Pancreas (tissue), 10 donors: ENCODE results near the gene TGM6. TPM values are rescaled to one million over a fixed set of nuclear protein-coding genes. Genes with fewer than 3 reads are reported as not detected.

Experiments used
- ATAC-seq, 4 donors: fragments of 200-7000 bp; cut with Tn5 transposase; one replicate each; pipeline versions ENCODE4 v1.8.0 to v1.9.1; 2020; ENCODE audit warnings: mild to moderate bottlenecking in 4 of 4, moderate library complexity in 4 of 4
- DNase-seq, 6 donors: peaks; one replicate each; pipeline ENCODE4 v3.0.0-alpha.2; 2020
- FAIRE-seq: peaks from 2 replicates; lab custom pipeline; 2012; peaks lifted over from hg19 to GRCh38; lab: Jason Lieb, UNC
- H3K27ac ChIP-seq, 4 donors: fragments of 200-600 bp; sonication (generic); 1 replicate in 3 of 4; 2 replicates in 1 of 4; pipeline versions ENCODE4 v1.5.0 to v1.8.0; 2020
- H3K27me3 ChIP-seq, 4 donors: fragments of 200-600 bp; one replicate each; pipeline ENCODE4 v1.8.0; 2021
- H3K36me3 ChIP-seq, 3 donors: fragments of 200-600 bp; sonication (generic) in 1 of 3; one replicate each; pipeline versions ENCODE4 v1.5.0 to v1.8.0; 2020 to 2021
- H3K4me1 ChIP-seq, 3 donors: fragments of 200-600 bp; one replicate each; pipeline ENCODE4 v1.8.0; 2021
- H3K4me3 ChIP-seq, 4 donors: fragments of 200-600 bp; sonication (generic) in 2 of 4; one replicate each; pipeline versions ENCODE4 v1.5.0 to v1.8.0; 2020 to 2021
- H3K9me3 ChIP-seq, 4 donors: fragments of 200-600 bp; one replicate each; pipeline ENCODE4 v1.8.0; 2021
- CTCF ChIP-seq, 4 donors: fragments of 200-600 bp; sonication (generic) in 3 of 4; IDR thresholded peaks; one replicate each; pipeline versions ENCODE4 v1.5.0 to v1.8.0; 2021; ENCODE audit warnings: antibody characterized with exemption in 4 of 4
- WGBS, 2 donors: extraction: QIAGEN DNeasy Blood & Tissue Kit; methylation state at CpG; one replicate each; pipeline ENCODE4 v1.1.7; 2013; 5-methylcytosine and 5-hydroxymethylcytosine counted together
- intact Hi-C, 3 donors: fragments of 100-400 bp; cut with DNase I; formaldehyde crosslinking; loops; one replicate each; pipeline versions ENCODE4 v1.11.1 to v1.14.2; 2022
- polyA plus RNA-seq, 2 donors: library from polyadenylated mRNA; stranded (reverse); fragments of 200-250 nt; gene quantifications; one replicate each; pipeline ENCODE4 v1.2.3, GENCODE V29; 2013
- total RNA-seq, 6 donors: library from RNA; stranded (reverse); fragmentation: NEBNext Ultra II Directional in 4 of 6; extraction: Animal tissue kit (Norgen Biotek cat#: 25700) in 4 of 6; gene quantifications; one replicate each; pipeline versions ENCODE4 v1.2.1 to v1.2.4, GENCODE V29; 2021 to 2023
- donor health status: healthy with polysubstance abuse.
- donor health status: DM: no; HTN: no; CAD: no; lungs with moderate emphysema.
- donor health status: DM: no; HTN: no; CAD: no.
- donor health status: control.
- donor health status: control.
- donor health status: Bipolar disorder and iron deficiency.
- donor health status: DM: yes; HTN: yes; CAD: no.
- donor health status: DM: no; HTN: no; CAD: no.
- donor health status: DM: no; HTN: no; CAD: no.
- donor health status: DM: yes; HTN: yes; CAD: no.

TGM6 gene
- total and polyA plus RNA-seq, 8 donors: not detected

- 71 to 79% methylated on average over 14 of the region's 14 CpGs for WGBS, 2 donors
- Histone ChIP-seq H3K27ac (no peak overlapping the region), H3K4me3 (no peak overlapping the region), H3K9me3 (no peaks in the 10 kb centered on the region), H3K36me3 (no peaks in the 10 kb centered on the region), H3K4me1 (no peaks in the 10 kb centered on the region), H3K27me3 (no peaks in the 10 kb centered on the region)
- no peak for ATAC-seq
- DNase-seq: no peak
- intact Hi-C loops: no loop called here
- TF ChIP-seq CTCF (IDR thresholded peaks at IDR 0.05): no peak
- no peak for FAIRE-seq
Observed at GRCh38 chr20:2417213-2417541, 36.5 kb downstream of the TGM6 start.

- no peak overlapping the region for H3K4me3 ChIP-seq
- intact Hi-C loops: no loop called here
- no peaks in the 10 kb centered on the region for H3K36me3 ChIP-seq
- H3K27ac ChIP-seq: no peak overlapping the region
- WGBS, 2 donors: 18 to 25% methylated on average over 2 of the region's 2 CpGs
- H3K4me1 ChIP-seq: no peaks in the 10 kb centered on the region
- H3K9me3 ChIP-seq: no peaks in the 10 kb centered on the region
- no peaks in the 10 kb centered on the region for H3K27me3 ChIP-seq
- ATAC-seq: no peak
- FAIRE-seq: no peak
- TF ChIP-seq CTCF (IDR thresholded peaks at IDR 0.05): no peak
- no peak for DNase-seq
Observed at GRCh38 chr20:2418388-2418787, 37.7 kb downstream of the TGM6 start.

GRCh38 chr20:2420510-2420909 is 39.8 kb downstream of the TGM6 start:
- WGBS, 2 donors: 40 to 54% methylated on average over 1 of the region's 1 CpG
- Histone ChIP-seq H3K4me1 (no peaks in the 10 kb centered on the region), H3K9me3 (no peaks in the 10 kb centered on the region), H3K36me3 (no peaks in the 10 kb centered on the region), H3K4me3 (no peak overlapping the region), H3K27me3 (no peaks in the 10 kb centered on the region), H3K27ac (no peak overlapping the region)
- intact Hi-C loops: no loop called here
- FAIRE-seq (no peak), ATAC-seq (no peak), DNase-seq (no peak)
- TF ChIP-seq CTCF (IDR thresholded peaks at IDR 0.05): no peak

GRCh38 chr20:2421247-2421646 is 40.5 kb downstream of the TGM6 start:
- Histone ChIP-seq H3K36me3 (no peaks in the 10 kb centered on the region), H3K27ac (no peak overlapping the region), H3K4me3 (no peak overlapping the region), H3K27me3 (no peaks in the 10 kb centered on the region), H3K4me1 (no peaks in the 10 kb centered on the region), H3K9me3 (no peaks in the 10 kb centered on the region)
- DNase-seq (no peak), FAIRE-seq (no peak), ATAC-seq (no peak)
- TF ChIP-seq CTCF (IDR thresholded peaks at IDR 0.05): no peak
- intact Hi-C loops: no loop called here
- 60 to 62% methylated on average over 5 of the region's 5 CpGs for WGBS, 2 donors

- 71 to 84% methylated on average over 6 of the region's 6 CpGs for WGBS, 2 donors
- H3K27ac ChIP-seq: no peak overlapping the region
- DNase-seq (no peak), ATAC-seq (no peak), FAIRE-seq (no peak)
- H3K9me3 ChIP-seq: no peaks in the 10 kb centered on the region
- H3K4me3 ChIP-seq: no peak overlapping the region
- TF ChIP-seq CTCF (IDR thresholded peaks at IDR 0.05): no peak
- no peaks in the 10 kb centered on the region for H3K36me3 ChIP-seq
- intact Hi-C loops: no loop called here
- H3K27me3 ChIP-seq: no peaks in the 10 kb centered on the region
- H3K4me1 ChIP-seq: no peaks in the 10 kb centered on the region
Observed at GRCh38 chr20:2429051-2429450, 48.4 kb downstream of the TGM6 start.
